ENCODE data around the gene SLC12A4.

The SLC12A4 gene

DNA sequence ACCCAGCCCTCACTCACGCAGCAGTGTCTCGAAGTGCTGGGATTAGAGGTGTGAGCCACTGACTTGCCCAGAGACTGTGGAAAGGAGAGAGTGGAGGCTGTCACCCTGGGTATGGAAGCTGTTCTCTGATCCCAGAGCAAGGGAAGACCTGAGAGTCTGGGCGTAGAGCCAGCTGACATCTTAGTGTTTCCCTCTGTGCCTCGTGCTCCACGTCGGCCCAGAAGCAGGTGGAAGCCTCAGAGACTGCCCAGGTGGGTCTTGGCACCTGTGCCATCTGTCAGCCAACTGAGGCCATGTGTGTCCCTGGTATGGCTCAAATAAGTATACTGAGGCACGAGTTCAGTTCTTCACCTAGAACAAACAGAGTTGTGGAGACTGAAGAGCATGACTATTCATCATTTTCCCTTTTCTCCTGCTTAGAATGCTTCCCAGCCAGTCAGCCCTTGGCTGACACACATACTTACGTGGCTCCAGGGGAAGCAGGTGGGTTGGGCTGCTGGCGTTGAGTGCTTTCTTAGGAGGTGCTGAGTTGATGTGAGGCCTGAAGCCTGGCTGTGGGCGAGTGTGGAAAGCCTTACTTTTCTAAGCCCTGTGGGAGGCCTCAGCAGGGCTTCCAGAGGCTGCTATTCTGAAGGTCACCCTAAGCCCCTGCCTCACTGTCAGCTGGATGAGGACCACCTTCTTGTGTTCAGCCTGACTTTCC lies 44.9 kb downstream of the SLC12A4 start:
- no peak overlapping the region for H3K4me3 ChIP-seq (replicated peaks; ENCODE audit: low read depth, low read length)
- peaks cover 22% of the 10 kb centered on the region for H3K36me3 ChIP-seq (ENCODE audit: control insufficient read depth, insufficient read depth, low read length)
- DNase-seq (ENCODE audit: extremely low read depth, insufficient read length) = no peak
- no peaks in the 10 kb centered on the region for H3K27me3 ChIP-seq (replicated peaks; ENCODE audit: control insufficient read depth, insufficient read depth, low read length)
- TF ChIP-seq, protein P1, sequence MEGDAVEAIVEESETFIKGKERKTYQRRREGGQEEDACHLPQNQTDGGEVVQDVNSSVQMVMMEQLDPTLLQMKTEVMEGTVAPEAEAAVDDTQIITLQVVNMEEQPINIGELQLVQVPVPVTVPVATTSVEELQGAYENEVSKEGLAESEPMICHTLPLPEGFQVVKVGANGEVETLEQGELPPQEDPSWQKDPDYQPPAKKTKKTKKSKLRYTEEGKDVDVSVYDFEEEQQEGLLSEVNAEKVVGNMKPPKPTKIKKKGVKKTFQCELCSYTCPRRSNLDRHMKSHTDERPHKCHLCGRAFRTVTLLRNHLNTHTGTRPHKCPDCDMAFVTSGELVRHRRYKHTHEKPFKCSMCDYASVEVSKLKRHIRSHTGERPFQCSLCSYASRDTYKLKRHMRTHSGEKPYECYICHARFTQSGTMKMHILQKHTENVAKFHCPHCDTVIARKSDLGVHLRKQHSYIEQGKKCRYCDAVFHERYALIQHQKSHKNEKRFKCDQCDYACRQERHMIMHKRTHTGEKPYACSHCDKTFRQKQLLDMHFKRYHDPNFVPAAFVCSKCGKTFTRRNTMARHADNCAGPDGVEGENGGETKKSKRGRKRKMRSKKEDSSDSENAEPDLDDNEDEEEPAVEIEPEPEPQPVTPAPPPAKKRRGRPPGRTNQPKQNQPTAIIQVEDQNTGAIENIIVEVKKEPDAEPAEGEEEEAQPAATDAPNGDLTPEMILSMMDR (IDR thresholded peaks at IDR 0.05; ENCODE audit: insufficient read depth, low read length, poor library complexity, severe bottlenecking) = no peak

DNA sequence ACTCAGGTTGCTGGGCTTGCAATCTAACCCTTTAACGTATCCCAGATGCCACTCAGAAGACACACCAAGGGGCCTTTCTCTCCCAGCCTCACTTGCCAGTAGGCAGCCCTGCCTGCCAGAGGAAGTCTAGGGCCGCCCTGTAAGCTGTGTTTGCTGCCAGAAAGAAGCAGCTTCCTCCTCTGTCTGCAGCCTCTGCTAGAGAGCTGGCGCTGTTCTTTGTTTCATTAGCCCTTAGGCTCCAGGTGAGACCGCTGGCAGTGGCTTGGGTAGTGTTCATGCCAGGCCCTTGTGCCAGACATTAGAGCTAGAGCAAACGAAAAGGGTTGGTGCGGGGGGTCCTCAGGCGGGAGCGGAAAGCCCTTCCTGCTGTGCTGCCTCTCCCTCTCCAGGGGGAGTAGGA lies 45.7 kb downstream of the SLC12A4 start:
- DNase-seq (ENCODE audit: extremely low read depth, insufficient read length) = no peak
- TF ChIP-seq, protein P1 (IDR thresholded peaks at IDR 0.05; ENCODE audit: insufficient read depth, low read length, poor library complexity, severe bottlenecking) = no peak
- Histone ChIP-seq H3K36me3 (ENCODE audit: control insufficient read depth, insufficient read depth, low read length) (peaks cover 17% of the 10 kb centered on the region), H3K27me3 (replicated peaks; ENCODE audit: control insufficient read depth, insufficient read depth, low read length) (no peaks in the 10 kb centered on the region), H3K4me3 (replicated peaks; ENCODE audit: low read depth, low read length) (no peak overlapping the region)

DNA sequence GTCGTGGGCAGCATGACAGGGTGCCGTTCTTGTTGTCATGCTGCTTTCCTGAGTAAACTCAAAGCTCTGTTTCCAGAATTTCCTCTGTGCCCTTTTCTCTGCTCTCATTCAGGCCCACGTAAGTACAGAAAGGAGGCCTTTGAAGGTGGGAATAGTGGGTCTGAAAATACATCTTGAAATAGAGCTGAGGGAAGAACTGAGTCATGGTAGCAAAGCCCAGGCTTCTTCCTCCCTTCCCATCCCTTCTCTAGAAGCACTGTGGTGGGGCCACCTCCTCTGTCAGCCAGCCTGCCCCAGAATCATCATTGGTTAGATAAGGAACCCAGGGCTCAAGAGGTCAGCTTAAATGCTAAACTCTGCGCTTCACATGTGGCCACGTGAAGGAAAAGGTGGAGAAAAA lies 46.2 kb downstream of the SLC12A4 start:
- TF ChIP-seq, protein P1 (IDR thresholded peaks at IDR 0.05; ENCODE audit: insufficient read depth, low read length, poor library complexity, severe bottlenecking) = no peak
- H3K36me3 ChIP-seq (ENCODE audit: control insufficient read depth, insufficient read depth, low read length) = peaks cover 13% of the 10 kb centered on the region
- no peaks in the 10 kb centered on the region for H3K27me3 ChIP-seq (replicated peaks; ENCODE audit: control insufficient read depth, insufficient read depth, low read length)
- no peak for DNase-seq (ENCODE audit: extremely low read depth, insufficient read length)
- no peak overlapping the region for H3K4me3 ChIP-seq (replicated peaks; ENCODE audit: low read depth, low read length)

DNA sequence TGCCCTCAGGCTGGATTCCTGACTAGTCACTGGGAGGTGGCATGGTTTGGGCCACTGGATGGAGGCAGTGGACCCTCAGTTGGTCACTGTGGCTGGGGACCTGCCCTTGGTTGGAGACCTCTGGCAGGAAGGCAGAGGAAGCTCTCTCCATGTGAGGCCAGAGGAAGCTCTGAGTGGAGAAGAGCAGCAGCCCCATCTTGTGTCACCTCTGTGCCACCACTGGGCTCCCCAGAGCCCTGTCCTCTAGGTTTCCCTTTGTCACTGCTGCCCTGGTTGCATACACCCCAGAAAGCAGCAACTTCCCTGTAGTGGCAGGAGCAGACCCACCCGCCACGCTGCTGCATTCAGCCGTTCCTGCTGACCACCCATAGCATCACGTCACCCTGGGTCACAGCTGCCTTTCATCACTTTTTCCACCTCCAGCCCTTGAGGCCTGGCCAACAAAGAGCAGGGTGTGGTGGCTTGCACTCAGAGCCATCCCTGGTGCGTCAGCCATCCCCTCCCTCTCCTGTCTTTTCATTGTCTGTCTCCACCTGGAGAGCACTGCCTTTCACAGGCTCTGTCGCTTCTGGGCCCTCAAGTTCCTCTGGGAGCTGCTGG lies 48.7 kb downstream of the SLC12A4 start:
- TF ChIP-seq, protein P1 (IDR thresholded peaks at IDR 0.05; ENCODE audit: insufficient read depth, low read length, poor library complexity, severe bottlenecking) = no peak
- H3K4me3 ChIP-seq (replicated peaks; ENCODE audit: low read depth, low read length) = no peak overlapping the region
- H3K27me3 ChIP-seq (replicated peaks; ENCODE audit: control insufficient read depth, insufficient read depth, low read length) = no peaks in the 10 kb centered on the region
- DNase-seq (ENCODE audit: extremely low read depth, insufficient read length) = no peak
- H3K36me3 ChIP-seq (ENCODE audit: control insufficient read depth, insufficient read depth, low read length) = peaks cover 21% of the 10 kb centered on the region

DNA sequence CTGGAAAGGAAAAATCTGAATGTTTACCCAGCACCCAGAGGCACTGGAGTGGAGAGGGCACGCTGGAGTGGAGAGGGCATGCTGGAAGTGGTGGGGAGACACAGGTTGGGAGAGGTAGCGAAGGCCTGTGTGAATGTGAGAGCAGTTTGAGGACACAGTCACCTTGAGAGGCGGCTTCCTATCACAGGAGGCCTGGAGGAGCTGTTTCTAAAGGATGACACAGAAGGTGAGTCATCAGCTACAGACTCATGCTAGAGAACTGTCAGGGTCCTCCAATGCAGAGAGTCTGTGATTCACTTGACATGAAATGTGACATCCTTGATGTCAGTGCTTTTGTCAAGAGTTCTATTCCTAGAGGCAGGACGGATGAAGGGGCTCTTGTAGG lies 50.6 kb downstream of the SLC12A4 start:
- DNase-seq (ENCODE audit: extremely low read depth, insufficient read length) = no peak
- H3K4me3 ChIP-seq (replicated peaks; ENCODE audit: low read depth, low read length) = no peak overlapping the region
- peaks cover 19% of the 10 kb centered on the region for H3K36me3 ChIP-seq (ENCODE audit: control insufficient read depth, insufficient read depth, low read length)
- no peaks in the 10 kb centered on the region for H3K27me3 ChIP-seq (replicated peaks; ENCODE audit: control insufficient read depth, insufficient read depth, low read length)
- TF ChIP-seq, protein P1 (IDR thresholded peaks at IDR 0.05; ENCODE audit: insufficient read depth, low read length, poor library complexity, severe bottlenecking) = no peak
